IgD-negative memory B cell (primary cell): ENCODE results near the gene ATXN7. TPM values are rescaled to one million over a fixed set of nuclear protein-coding genes. Genes with fewer than 3 reads are reported as not detected.
A peak's percentile ranks its signal among the peaks of the same experiment; 100 is the strongest.

Source experiments
- H3K27ac Mint-ChIP-seq, 3 donors: one replicate each; pipeline ENCODE4 v1.8.0; 2020 to 2022; ENCODE audit warnings: mild to moderate bottlenecking in 3 of 3, mixed read lengths in 3 of 3, moderate library complexity in 1 of 3
- H3K27me3 Mint-ChIP-seq: one replicate; pipeline ENCODE4 v1.8.0; 2021; ENCODE audit warnings: mixed read lengths
- H3K36me3 Mint-ChIP-seq: one replicate; pipeline ENCODE4 v1.8.0; 2020; ENCODE audit warnings: mild to moderate bottlenecking, mixed read lengths
- H3K4me1 Mint-ChIP-seq, 3 donors: one replicate each; pipeline ENCODE4 v1.8.0; 2020 to 2022; ENCODE audit warnings: mixed read lengths in 3 of 3, mild to moderate bottlenecking in 1 of 3
- H3K4me3 Mint-ChIP-seq, 4 donors: one replicate each; pipeline ENCODE4 v1.8.0; 2020 to 2022; ENCODE audit warnings: mild to moderate bottlenecking in 4 of 4, mixed read lengths in 4 of 4, moderate library complexity in 3 of 4
- H3K9me3 Mint-ChIP-seq, 3 donors: one replicate each; pipeline ENCODE4 v1.8.0; 2020 to 2021; ENCODE audit warnings: mixed read lengths in 3 of 3, mild to moderate bottlenecking in 1 of 3
- polyA plus RNA-seq: library from polyadenylated mRNA; unstranded; fragments of 300-500 nt; fragmentation: Illumina TruSeq; gene quantifications from one replicate; pipeline ENCODE4 v1.2.3, GENCODE V29; 2021

ATXN7 gene
- polyA plus RNA-seq, 1 donor from 2014 or later = 2.1 TPM

DNA sequence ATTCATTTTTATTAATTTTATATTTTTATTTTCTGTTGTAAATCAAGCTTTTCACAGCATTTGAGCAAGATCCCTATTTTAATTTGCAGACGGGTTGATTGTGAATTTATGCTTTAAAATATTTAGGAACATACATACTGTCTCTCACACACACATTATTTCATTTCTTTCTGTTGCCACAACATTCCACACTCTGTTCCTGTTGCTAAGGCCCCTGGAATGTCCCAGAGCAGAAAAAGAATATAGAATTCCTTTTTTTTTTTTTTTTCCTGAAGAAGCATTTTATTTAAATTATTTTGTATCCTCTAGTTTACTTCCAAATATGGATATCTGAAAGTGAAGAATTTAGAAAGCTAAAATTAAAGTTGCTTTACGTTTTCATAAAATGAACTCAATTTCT lies 85.3 kb downstream of the ATXN7 start:
- peaks cover 10% of the 10 kb centered on the region for H3K36me3 Mint-ChIP-seq
- H3K27me3 Mint-ChIP-seq = no peaks in the 10 kb centered on the region
- no peak overlapping the region for H3K27ac Mint-ChIP-seq
- H3K4me1 Mint-ChIP-seq = peaks cover 20 to 45% (median 29%) of the 10 kb centered on the region in 3 donors
- no peak overlapping the region for H3K4me3 Mint-ChIP-seq
- no peaks in the 10 kb centered on the region for H3K9me3 Mint-ChIP-seq

DNA sequence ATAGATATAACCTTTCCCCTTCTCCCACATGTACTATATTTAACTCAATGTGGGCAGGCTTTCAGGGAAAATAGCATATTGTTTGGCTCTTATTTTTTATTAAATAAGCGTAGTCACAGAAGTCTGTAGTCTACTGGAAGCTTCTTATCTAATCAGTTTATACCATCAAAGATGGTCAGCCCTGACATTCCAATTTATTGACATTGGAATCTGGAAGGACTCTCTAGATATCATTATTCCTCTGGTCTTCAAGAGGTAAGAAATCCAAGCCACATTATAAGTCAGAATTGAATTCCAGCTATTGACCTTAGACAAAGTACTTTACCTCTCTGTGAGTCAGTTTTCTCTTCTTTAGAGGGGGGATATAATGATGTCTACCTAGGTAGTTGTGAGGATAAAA lies 87.0 kb downstream of the ATXN7 start:
- H3K4me3 Mint-ChIP-seq = no peak overlapping the region
- H3K27ac Mint-ChIP-seq = no peak overlapping the region
- no peaks in the 10 kb centered on the region for H3K27me3 Mint-ChIP-seq
- H3K36me3 Mint-ChIP-seq = peaks cover 7% of the 10 kb centered on the region
- peaks cover 20 to 45% (median 35%) of the 10 kb centered on the region in 3 donors for H3K4me1 Mint-ChIP-seq
- no peaks in the 10 kb centered on the region for H3K9me3 Mint-ChIP-seq

DNA sequence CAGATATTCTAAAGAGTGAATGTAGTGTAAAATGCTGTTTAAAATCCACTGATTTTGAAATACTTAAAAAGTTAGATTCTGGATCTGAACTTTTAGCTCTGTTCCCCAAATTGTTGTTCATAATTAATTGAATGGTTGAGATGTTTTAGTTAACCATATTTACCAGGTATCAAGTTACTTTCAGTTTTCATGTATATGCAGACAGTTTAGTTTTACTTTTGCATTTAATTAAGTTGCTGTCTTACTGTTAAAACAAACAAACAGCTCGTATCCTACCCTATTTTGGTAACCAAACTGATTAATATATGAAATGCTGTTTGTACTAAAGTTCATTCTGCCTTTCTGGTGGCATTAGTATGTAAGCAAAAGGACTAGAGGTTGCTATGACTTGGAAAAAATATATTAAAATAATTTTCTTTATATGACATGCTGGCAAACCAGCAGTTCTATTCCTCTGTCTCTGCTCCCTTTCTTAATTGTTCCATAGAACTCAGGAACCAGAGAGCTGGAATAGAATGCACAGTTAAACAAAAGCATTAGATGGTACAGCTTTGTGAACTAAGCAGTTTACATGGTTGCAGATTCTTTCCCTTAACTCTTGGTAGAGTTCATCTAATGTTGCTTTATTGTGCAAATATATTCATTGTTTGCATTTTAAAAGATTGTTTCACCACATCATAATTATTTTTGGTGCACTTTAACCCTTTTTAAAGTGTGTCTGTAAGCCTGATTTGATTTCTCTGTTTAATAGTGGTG lies 88.0 kb downstream of the ATXN7 start:
- Mint-ChIP-seq H3K4me3 (peak overlapping the region in 1 of 4 donors; percentile 1), H3K27me3 (no peaks in the 10 kb centered on the region), H3K9me3 (no peaks in the 10 kb centered on the region), H3K27ac (peak overlapping the region in 1 of 3 donors; percentile 84), H3K4me1 (peaks cover 20 to 43% (median 39%) of the 10 kb centered on the region in 3 donors), H3K36me3 (peaks cover 6% of the 10 kb centered on the region)

GRCh38 chr3:63952248-63952594 lies 88.6 kb downstream of the ATXN7 start:
- no peaks in the 10 kb centered on the region for H3K27me3 Mint-ChIP-seq
- peak overlapping the region in 1 of 4 donors; percentile 11 for H3K4me3 Mint-ChIP-seq
- peaks cover 17 to 45% (median 34%) of the 10 kb centered on the region in 3 donors for H3K4me1 Mint-ChIP-seq
- H3K27ac Mint-ChIP-seq = no peak overlapping the region
- H3K36me3 Mint-ChIP-seq = peaks cover 6% of the 10 kb centered on the region
- no peaks in the 10 kb centered on the region for H3K9me3 Mint-ChIP-seq

- Mint-ChIP-seq H3K4me3 (no peak overlapping the region), H3K36me3 (peaks cover 5% of the 10 kb centered on the region), H3K4me1 (peaks cover 24 to 48% (median 33%) of the 10 kb centered on the region in 3 donors), H3K27ac (peak overlapping the region in 1 of 3 donors; percentile 13), H3K9me3 (no peaks in the 10 kb centered on the region), H3K27me3 (no peaks in the 10 kb centered on the region)
Observed at GRCh38 chr3:63954182-63954581, 90.5 kb downstream of the ATXN7 start.

GRCh38 chr3:63955036-63955650 lies 91.5 kb downstream of the ATXN7 start:
- Mint-ChIP-seq H3K27me3 (no peaks in the 10 kb centered on the region), H3K36me3 (peaks cover 3% of the 10 kb centered on the region), H3K27ac (peak overlapping the region in 1 of 3 donors; percentile 13), H3K4me3 (no peak overlapping the region), H3K9me3 (no peaks in the 10 kb centered on the region), H3K4me1 (peaks cover 29 to 50% (median 32%) of the 10 kb centered on the region in 3 donors)

DNA sequence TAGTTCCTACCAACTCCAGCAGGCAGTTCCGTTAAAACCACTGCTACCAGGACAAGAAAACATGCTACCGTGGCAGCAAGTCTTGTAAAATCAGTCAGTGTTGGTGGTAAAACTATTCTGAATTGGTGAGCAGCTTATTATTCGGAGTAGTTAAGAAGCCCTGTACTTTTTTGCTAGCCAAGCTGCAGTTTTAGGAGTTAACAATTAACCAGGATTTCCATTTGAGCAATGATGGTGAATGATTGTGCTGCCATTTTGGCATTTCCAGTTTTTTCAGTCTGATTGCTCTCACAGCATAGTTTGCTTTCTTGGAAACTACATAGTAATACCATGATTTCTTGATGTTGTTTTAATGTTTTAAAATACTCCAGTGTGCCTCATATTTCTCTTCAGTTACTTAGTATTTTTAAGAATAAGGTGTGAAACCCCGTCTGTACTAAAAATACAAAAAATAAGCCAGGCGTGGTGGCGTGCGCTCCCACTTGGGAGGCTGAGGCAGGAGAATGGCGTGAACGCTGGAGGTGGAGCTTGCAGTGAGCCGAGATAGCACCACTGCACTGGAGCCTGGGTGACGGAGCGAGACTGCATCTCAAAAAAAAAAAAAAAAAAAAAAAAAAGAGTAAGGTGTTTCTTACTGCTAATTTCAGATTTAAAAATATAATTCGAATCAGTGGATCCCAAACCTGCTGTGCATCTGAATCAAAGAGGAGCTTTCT lies 92.3 kb downstream of the ATXN7 start:
- Mint-ChIP-seq H3K9me3 (no peaks in the 10 kb centered on the region), H3K36me3 (peaks cover 3% of the 10 kb centered on the region), H3K27me3 (no peaks in the 10 kb centered on the region), H3K4me3 (no peak overlapping the region), H3K4me1 (peaks cover 28 to 54% (median 30%) of the 10 kb centered on the region in 3 donors), H3K27ac (peak overlapping the region in 1 of 3 donors; percentile 46)

GRCh38 chr3:63959146-63959545 lies 95.5 kb downstream of the ATXN7 start:
- Mint-ChIP-seq H3K9me3 (no peaks in the 10 kb centered on the region), H3K27ac (peak overlapping the region in 1 of 3 donors; percentile 8), H3K36me3 (no peaks in the 10 kb centered on the region), H3K4me1 (peaks cover 23 to 45% (median 25%) of the 10 kb centered on the region in 3 donors), H3K4me3 (no peak overlapping the region), H3K27me3 (no peaks in the 10 kb centered on the region)

- Mint-ChIP-seq H3K9me3 (no peaks in the 10 kb centered on the region), H3K36me3 (no peaks in the 10 kb centered on the region), H3K4me3 (peak overlapping the region in 1 of 4 donors; percentile 70), H3K27ac (peak overlapping the region in 2 of 3 donors; percentile 60 to 84), H3K4me1 (peaks cover 23 to 42% (median 25%) of the 10 kb centered on the region in 3 donors), H3K27me3 (no peaks in the 10 kb centered on the region)
Observed at GRCh38 chr3:63960048-63960711, 96.5 kb downstream of the ATXN7 start.

DNA sequence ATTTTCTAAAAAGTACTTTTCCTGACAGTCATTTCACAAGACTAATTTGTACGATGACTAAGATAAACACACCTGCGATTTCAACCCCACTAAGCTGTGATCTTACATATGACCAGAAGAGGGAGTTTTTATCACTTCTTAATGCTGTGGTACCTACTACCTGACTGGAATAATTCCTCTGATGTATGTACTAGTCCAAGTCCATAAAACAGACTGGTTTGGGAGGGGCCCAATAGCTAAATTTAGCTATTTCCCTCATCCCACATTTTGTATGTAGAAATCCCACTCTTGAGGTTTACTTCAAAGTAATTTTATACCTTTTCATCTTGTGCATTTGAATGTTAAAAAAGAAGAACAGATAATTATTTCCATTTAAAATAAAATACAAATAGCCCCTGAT lies 98.2 kb downstream of the ATXN7 start:
- no peak overlapping the region for H3K4me3 Mint-ChIP-seq
- no peaks in the 10 kb centered on the region for H3K27me3 Mint-ChIP-seq
- no peaks in the 10 kb centered on the region for H3K36me3 Mint-ChIP-seq
- H3K27ac Mint-ChIP-seq = no peak overlapping the region
- H3K9me3 Mint-ChIP-seq = no peaks in the 10 kb centered on the region
- peaks cover 25 to 33% (median 26%) of the 10 kb centered on the region in 3 donors for H3K4me1 Mint-ChIP-seq

- H3K36me3 Mint-ChIP-seq = no peaks in the 10 kb centered on the region
- H3K4me1 Mint-ChIP-seq = peaks cover 31 to 35% (median 31%) of the 10 kb centered on the region in 3 donors
- no peaks in the 10 kb centered on the region for H3K27me3 Mint-ChIP-seq
- no peak overlapping the region for H3K27ac Mint-ChIP-seq
- H3K9me3 Mint-ChIP-seq = no peaks in the 10 kb centered on the region
- no peak overlapping the region for H3K4me3 Mint-ChIP-seq
Observed at GRCh38 chr3:63963496-63963895, 99.8 kb downstream of the ATXN7 start.

- no peak overlapping the region for H3K4me3 Mint-ChIP-seq
- H3K27me3 Mint-ChIP-seq = no peaks in the 10 kb centered on the region
- no peaks in the 10 kb centered on the region for H3K9me3 Mint-ChIP-seq
- H3K4me1 Mint-ChIP-seq = peaks cover 34 to 40% (median 36%) of the 10 kb centered on the region in 3 donors
- peak overlapping the region in 2 of 3 donors; percentile 38 to 53 for H3K27ac Mint-ChIP-seq
- H3K36me3 Mint-ChIP-seq = no peaks in the 10 kb centered on the region
Observed at GRCh38 chr3:63964681-63965485, 101.2 kb downstream of the ATXN7 start.

GRCh38 chr3:63966007-63966406 lies 102.3 kb downstream of the ATXN7 start:
- Mint-ChIP-seq H3K4me3 (no peak overlapping the region), H3K9me3 (no peaks in the 10 kb centered on the region), H3K27ac (no peak overlapping the region)

DNA sequence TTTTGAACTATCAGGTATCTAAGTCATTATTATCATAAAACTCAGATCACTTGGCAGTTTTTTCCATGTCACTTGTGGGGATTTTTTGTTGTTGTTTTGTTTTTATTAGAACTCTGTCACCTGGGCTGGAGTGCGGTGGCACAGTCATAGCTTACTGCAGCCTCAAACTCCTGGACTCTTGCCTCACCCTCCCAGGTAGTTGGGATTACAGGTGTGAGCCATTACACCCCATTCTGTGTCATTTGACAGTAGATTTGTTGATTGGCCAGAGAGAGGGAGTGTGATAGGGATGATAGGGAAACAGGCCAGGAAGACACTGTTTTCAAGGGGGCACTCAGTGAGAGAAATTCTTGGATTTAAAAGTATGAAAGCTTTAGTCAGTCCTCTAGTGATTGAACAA lies 103.2 kb downstream of the ATXN7 start:
- no peak overlapping the region for H3K27ac Mint-ChIP-seq
- peak overlapping the region in 2 of 4 donors; percentile 17 to 80 for H3K4me3 Mint-ChIP-seq
- H3K4me1 Mint-ChIP-seq = peaks cover 32 to 44% (median 34%) of the 10 kb centered on the region in 3 donors
- no peaks in the 10 kb centered on the region for H3K36me3 Mint-ChIP-seq
- no peaks in the 10 kb centered on the region for H3K9me3 Mint-ChIP-seq
- no peaks in the 10 kb centered on the region for H3K27me3 Mint-ChIP-seq

More at GRCh38 chr3:63966007-63966406, 102.3 kb downstream of the ATXN7 start:
- Mint-ChIP-seq H3K27me3 (no peaks in the 10 kb centered on the region), H3K4me1 (peaks cover 31 to 41% (median 33%) of the 10 kb centered on the region in 3 donors), H3K36me3 (no peaks in the 10 kb centered on the region)
